T47D (cell line): Measurements from ENCODE around the gene HECTD2.
"Not testable (repeated sequence)": the region's sequence is repeated elsewhere in the genome, so short reads cannot be mapped to it uniquely, and the experiment has no call there.

Experiments
- DNase-seq, 2 experiments: peaks; one replicate each; pipeline versions ENCODE4 v3.0.0 to v3.0.0-alpha.2; 2011 to 2012; ENCODE audit warnings: low read depth in 1 of 2, low spot score in 1 of 2
- JUND ChIP-seq: IDR thresholded peaks from 2 replicates; pipeline ENCODE4 v1.6.1; 2012; ENCODE audit warnings: low read depth
- in situ Hi-C: cut with HindIII; loops from 2 replicates; pipeline ENCODE4 v1.10.0; 2016; ENCODE audit warnings: low sequenced_read_pairs, low pct_unique_long_range_greater_than_20kb

Gene HECTD2

DNA sequence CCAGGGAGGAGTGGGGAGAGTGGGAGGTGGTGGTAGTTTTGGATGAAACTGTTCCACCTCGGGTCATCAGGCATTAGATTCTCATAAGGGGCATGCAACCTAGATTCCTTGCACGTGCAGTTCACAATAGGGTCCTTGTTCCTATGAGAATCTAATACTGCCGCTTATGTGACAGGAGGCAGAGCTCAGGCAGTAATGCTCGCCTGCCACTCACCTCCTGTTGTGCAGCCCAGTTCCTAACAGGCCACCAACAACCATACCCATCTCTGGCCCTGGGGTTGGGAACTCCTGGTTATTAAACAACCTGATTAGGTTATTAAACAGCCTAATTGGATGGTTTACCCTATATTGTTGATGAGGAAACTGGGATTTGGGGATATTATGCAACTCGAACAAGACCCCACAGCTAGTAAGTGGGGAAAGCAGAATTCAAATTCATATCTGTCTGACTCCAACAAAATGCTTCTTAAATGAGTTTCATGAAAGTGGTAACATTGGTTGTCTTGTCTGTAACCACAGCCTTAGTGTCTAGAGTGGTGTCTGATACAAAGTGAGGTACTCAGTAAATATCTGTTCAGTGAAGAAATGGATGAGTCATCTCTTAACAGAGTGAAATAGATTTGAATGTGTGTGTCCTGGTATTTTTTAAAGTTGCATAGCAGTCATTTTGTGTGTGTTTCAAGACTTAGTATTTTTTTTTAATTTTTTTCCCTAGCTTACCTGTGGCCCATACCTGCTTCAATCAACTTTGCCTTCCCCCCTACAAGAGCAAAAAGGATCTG lies 101.6 kb downstream of the HECTD2 start:
- no peak for TF ChIP-seq JUND
- in situ Hi-C loops, result no loop called here
- DNase-seq, result no peak

DNA sequence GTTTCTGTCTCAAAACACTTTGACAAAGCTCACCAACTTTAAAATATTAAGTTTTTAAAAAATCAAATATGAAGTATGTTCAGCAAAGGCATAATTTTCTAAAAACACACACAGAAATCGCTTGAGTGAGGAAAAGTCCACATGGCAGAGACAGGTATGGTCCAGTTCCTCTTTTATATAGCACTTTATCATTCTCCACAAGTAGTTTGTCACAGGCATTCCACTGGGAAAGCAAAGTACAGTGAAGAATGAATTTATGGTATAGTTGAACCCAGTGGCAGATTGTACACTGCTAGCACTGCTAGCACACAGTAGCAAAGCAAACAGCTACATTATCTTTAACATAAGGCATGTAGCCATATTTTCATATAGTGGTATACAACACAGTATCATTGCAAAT lies 102.3 kb downstream of the HECTD2 start:
- no peak for TF ChIP-seq JUND
- DNase-seq, result no peak
- in situ Hi-C loops, result no loop called here

DNA sequence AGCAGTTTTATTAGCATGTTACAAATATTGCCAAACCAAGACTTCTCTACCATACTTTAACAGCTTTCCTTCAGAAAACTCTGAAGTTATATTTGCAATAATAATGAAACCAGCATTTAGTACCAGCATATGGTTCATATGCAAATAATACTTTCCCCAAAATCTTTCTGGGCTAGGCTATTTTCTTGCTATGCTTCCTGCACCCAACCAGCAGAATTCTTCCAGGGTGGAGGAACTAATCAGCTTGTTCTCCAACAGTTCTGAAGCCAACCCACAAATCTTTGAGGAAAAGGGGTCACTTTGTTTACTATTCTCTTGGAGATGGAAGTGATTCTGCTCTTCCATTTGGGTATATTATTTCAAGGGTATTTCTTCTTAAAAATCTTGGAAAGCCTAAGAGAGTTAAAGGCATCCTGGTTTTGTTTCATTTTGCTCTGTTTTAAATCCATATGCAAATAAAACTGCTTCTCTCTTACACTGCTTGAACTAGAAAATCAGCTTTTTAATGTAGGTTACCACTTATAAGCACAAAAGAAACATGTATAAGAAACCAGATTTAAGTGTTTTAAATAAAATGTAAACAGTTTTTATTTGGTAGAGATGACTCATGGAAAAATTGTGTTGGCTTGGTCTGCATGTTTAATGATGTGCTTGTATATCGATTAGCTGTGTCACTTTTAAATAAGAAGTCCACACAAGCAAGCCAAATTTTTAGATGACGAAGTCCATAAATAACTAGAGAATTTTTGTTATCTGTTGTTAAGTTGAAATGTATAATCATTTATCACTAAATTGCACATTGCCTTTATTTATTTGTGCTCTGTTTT lies 103.7 kb downstream of the HECTD2 start:
- no peak for DNase-seq
- in situ Hi-C loops, result no loop called here
- no peak for TF ChIP-seq JUND

DNA sequence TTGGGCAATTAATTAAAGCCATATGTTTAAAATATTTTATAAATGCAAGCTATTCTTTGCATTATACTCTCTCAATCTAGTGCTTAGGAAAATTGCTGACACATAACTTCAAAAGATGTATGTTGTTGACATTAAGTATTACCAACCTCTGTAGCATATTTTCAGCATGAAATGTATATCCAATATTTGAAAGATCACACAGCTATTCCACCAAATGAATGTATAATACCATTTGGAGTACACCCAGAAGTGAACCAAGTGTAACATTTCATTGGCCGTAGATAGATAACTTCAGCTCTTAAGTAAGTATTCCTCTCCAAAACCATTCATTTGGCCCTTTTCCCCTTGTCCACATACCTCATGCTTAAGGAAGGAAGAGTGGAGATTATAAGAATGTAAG lies 104.6 kb downstream of the HECTD2 start:
- no peak for TF ChIP-seq JUND
- in situ Hi-C loops, result no loop called here
- DNase-seq, result no peak

DNA sequence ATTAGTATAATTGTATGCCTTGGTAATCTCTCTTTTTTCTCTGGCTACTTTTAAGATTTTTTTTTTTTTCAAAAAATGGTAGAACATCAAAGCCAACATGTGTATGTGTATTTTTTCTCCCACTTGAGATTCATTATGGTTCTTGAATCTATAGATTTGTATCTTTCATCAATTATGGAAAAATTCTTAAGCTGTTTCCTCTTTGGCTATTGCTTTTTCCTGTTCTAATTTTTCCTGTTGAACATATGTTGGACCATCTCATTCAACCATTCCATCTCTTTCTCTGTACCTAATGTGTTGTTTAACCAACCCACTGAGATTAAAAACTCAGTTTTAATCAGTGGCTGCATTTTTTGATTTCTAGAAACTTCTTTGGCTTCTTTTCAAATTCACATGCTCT lies 107.2 kb downstream of the HECTD2 start:
- in situ Hi-C loops, result no loop called here
- no peak for TF ChIP-seq JUND
- DNase-seq, result no peak

DNA sequence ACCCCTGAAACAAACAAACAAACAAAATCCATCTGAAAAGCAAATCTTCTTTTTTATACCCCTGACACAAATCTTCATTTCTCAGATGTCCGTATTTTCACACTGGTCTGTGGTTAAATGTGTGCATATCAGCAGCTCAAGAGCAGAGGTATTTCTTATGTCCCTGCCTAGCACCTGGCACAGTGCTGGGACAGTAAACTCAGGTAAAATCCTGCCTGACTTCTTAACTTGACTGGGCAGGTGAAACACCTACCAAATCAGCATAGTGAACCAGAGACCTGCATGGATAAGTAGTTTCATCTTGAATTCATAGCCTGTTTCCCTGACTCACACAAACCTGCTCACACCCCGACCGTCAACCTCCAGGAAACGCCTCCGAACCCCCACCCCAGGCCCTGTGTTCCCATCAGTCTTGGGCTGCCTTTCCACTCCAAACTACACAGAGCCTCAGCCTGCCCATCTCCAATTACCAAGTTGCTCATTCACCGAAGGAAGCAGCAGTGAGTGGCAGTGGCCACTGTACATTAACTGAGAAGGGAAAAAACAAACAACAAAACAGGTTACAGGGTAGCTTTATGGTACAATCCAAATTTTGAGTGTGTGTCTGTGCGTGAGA lies 109.9 kb downstream of the HECTD2 start:
- in situ Hi-C loops, result no loop called here
- TF ChIP-seq JUND, result no peak
- DNase-seq, result no peak

DNA sequence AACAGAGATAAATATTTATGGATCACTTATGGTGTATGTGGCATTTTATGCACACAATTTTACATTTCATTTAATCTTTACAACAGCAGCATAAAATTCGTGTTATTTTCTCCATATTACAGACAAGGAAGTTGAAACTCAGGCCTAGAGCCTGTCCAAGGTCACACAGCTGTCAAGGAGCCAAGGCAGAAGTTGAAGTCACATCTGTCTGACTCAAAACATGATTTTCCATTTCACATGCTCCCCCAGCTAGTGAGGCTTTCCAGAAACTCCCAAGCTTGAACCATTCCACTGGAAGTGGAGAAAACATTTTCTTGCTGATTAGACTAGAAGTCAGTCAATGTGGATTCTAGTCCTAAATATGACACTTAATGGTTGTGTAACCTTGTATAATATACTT lies 110.5 kb downstream of the HECTD2 start:
- no peak for TF ChIP-seq JUND
- in situ Hi-C loops, result no loop called here
- no peak for DNase-seq

DNA sequence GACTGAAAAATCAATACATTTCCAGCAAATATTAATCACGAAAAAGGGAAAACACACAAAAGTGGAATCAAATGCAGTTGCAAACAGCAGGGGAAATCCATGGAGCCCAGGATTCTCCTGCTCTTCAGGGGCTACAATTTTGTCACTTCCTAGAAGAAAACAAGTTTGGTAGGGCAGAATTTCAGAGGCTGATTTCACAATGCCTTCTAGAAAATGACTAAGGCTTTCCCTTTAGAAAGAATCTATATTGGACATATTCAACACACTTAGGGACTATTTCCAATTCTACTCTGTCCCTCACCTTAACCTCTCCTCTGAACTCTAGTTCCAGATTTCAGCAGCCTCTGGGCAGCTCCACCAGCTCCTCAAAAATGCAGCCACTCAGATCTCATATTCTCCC lies 111.3 kb downstream of the HECTD2 start:
- no peak for TF ChIP-seq JUND
- in situ Hi-C loops, result no loop called here
- no peak for DNase-seq

DNA sequence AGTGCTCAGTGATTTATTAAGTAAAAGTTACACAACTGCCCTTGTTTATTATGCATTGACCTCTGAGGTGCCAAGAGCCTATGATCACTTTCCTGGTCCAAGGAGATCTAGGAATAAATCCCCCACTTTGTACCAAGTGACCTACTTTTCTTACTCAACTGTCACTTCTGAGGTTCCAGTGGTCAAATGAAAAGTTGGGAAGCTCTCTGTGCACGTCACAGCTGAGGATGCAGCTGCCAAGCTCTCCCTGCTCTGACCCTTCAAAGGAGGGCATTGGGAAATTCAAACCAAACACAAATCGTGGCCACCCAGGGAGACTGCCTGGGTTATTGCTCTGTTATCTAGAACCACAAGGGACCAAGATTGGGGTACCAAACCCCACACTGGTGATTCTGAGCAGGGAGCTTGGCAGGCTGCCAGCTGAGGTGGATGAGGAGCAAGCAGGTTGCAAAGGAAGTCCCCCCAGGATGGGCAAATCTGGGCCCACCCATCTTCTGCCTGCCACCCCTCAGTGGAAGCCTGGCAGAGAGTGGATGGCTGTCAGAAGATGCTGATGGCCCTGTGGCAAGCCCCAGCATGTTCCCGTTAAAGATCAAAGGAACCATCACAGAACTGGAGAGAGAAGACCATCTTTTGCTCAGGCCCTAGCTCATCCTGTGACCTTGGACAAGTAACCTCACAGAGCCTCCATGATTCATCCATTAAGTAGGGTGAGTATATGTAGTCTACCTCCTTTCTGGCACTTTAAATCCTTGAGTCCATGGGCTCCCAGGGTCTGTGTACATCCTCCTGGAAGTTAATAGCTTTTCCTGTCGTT lies 116.0 kb downstream of the HECTD2 start:
- in situ Hi-C loops, result no loop called here
- DNase-seq, result no peak

DNA sequence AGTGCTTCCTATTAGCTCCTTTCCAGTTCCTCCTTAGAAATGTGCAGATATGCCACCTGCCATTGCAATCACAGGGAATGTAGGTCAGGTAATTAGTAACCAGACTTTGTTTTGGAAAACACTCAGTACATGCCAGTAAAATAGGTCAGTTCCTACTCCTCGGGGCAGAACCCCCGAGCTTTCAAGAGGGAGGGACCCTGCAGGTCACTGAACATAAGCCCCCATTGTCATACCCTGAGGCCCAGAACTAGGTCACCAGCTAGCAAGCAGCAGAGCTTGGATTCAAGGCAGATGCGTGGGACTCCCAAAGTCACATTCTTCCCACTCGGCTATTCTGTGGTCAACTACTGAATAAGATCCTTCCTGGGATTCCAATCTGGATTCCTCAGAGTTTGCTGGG lies 117.9 kb downstream of the HECTD2 start:
- no peak for TF ChIP-seq JUND
- DNase-seq, result no peak
- in situ Hi-C loops, result no loop called here

More for the DNA sequence above, 116.0 kb downstream of the HECTD2 start:
- TF ChIP-seq JUND, result no peak

DNA sequence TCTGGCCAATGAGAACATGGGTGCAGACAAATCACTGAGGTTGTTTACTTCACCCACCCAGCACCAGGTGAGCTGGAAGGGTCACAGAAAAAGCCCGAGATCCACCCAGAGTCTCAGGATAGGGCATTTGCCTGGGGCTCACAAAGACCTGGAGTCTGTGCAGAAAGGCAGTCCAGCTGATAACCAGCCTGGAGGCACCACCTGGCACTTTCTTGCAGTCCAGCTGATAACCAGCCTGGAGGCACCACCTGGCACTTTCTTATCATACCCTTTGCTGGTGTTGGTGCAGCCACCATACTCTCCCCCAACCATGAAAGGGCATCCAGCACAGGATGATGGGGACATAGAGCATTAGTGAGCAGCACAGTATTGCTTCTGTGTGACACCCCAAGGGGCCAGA lies 118.6 kb downstream of the HECTD2 start:
- in situ Hi-C loops, result no loop called here
- DNase-seq, result no peak
- TF ChIP-seq JUND, result no peak

DNA sequence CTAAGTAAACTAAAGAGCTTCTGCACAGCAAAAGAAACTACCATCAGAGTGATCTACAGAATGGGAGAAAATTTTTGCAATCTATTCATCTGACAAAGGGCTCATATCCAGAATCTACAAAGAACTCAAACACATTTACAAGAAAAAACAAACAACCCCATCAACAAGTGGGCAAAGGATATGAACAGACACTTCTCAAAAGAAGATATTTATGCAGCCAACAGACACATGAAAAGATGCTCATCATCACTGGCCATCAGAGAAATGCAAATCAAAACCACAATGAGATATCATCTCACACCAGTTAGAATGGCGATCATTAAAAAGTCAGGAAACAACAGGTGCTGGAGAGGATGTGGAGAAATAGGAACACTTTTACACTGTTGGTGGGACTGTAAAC lies 124.6 kb downstream of the HECTD2 start:
- in situ Hi-C loops, DNase-seq: not testable (repeated sequence)
